K562 (cell line): Measurements from ENCODE around the gene ACSL6. TPM values are rescaled to one million over a fixed set of nuclear protein-coding genes. Genes with fewer than 3 reads are reported as not detected.

Experiments
- ATAC-seq: fragments of 200-7000 bp; cut with Tn5 transposase; 3 replicates; pipeline ENCODE4 v1.9.1; 2020; ENCODE audit warnings: moderate library complexity
- BruUV-seq: library from RNA; stranded (reverse); fragments of 400-500 nt; replicated peaks from 2 replicates; lab custom pipeline; 2021; lab: Mats Ljungman, UMichigan
- CTCF ChIA-PET: fragments of 300-600 bp; formaldehyde crosslinking; extraction: SDS; loops from one replicate; lab custom pipeline; 2021; ENCODE audit warnings: low intra/inter-chr PET ratio; lab: Yijun Ruan, JAX
- POLR2A ChIA-PET: fragments of 300-600, 350-650 bp; sonication (Branson Sonifier 250); formaldehyde crosslinking; extraction: SDS; loops from one replicate; lab custom pipeline; 2021; ENCODE audit warnings: antibody characterized with exemption, inconsistent platforms; lab: Yijun Ruan, JAX
- DNase-seq, 4 experiments: peaks; one replicate each; pipeline versions ENCODE4 v3.0.0 to v3.0.0-alpha.2; 2011 to 2018; ENCODE audit warnings: low spot score in 3 of 4, mixed read lengths in 3 of 4; ENCODE audit errors: extremely low read depth in 1 of 4
- FAIRE-seq: peaks from 2 replicates; lab custom pipeline; 2011; peaks lifted over from hg19 to GRCh38; lab: Jason Lieb, UNC
- H2AFZ ChIP-seq: 2 replicates; pipeline ENCODE4 v1.6.0; 2011; ENCODE audit warnings: low read depth, low read length, control low read depth, inconsistent platforms
- H3K27ac ChIP-seq: fragments of 200-600 bp; 3 replicates; pipeline ENCODE4 v1.8.0; 2011; ENCODE audit warnings: low read depth, mild to moderate bottlenecking, control low read depth, inconsistent platforms, low read length, moderate library complexity, mixed read lengths; ENCODE audit errors: extremely low read depth
- H3K27me3 ChIP-seq, 2 experiments: fragments of 300-600 bp in 1 of 2; 2 replicates in 1 of 2; 3 replicates in 1 of 2; pipeline versions ENCODE4 v1.6.0 to v1.8.0; 2011; ENCODE audit warnings: inconsistent platforms in 2 of 2, low read length in 2 of 2, mild to moderate bottlenecking in 1 of 2, mixed read lengths in 1 of 2, moderate library complexity in 1 of 2; ENCODE audit not compliant: control insufficient read depth in 2 of 2, insufficient read depth in 2 of 2
- H3K36me3 ChIP-seq: fragments of 300-600 bp; 3 replicates; pipeline ENCODE4 v1.8.0; 2011; ENCODE audit warnings: mild to moderate bottlenecking, low read length, inconsistent platforms; ENCODE audit not compliant: control insufficient read depth, insufficient read depth
- H3K4me1 ChIP-seq, 2 experiments: fragments of 200-600 bp in 1 of 2; replicated peaks in 1 of 2; 2 replicates in 1 of 2; 3 replicates in 1 of 2; pipeline versions ENCODE4 v1.5.1 to v1.8.0; 2011; ENCODE audit warnings: inconsistent platforms in 2 of 2, low read length in 2 of 2, mild to moderate bottlenecking in 1 of 2, mixed read lengths in 1 of 2, moderate library complexity in 1 of 2; ENCODE audit not compliant: control insufficient read depth in 2 of 2, insufficient read depth in 2 of 2
- H3K4me2 ChIP-seq: 2 replicates; pipeline ENCODE4 v1.6.1; 2011; ENCODE audit warnings: low read length, control low read depth, inconsistent platforms, mixed read lengths; ENCODE audit not compliant: insufficient read depth
- H3K4me3 ChIP-seq: fragments of 200-600 bp; sonication (generic), shearing (Covaris generic); 2 replicates; pipeline ENCODE4 v1.5.1; 2016; ENCODE audit warnings: control low read depth, inconsistent platforms
- H3K79me2 ChIP-seq: fragments of 200-600 bp; 3 replicates; pipeline ENCODE4 v1.8.0; 2011; ENCODE audit warnings: low read length, inconsistent platforms; ENCODE audit not compliant: control insufficient read depth, insufficient read depth
- H3K9ac ChIP-seq, 2 experiments: 2 replicates each; pipeline versions ENCODE4 v1.6.0 to v1.6.1; 2011; ENCODE audit warnings: low read depth in 2 of 2, low read length in 2 of 2, control low read depth in 1 of 2, inconsistent platforms in 1 of 2, mild to moderate bottlenecking in 1 of 2, mixed read lengths in 1 of 2; ENCODE audit not compliant: insufficient read depth in 1 of 2
- H3K9me1 ChIP-seq: one replicate; pipeline ENCODE4 v1.6.0; 2011; ENCODE audit warnings: inconsistent platforms, mild to moderate bottlenecking, low read length, moderate library complexity; ENCODE audit not compliant: control insufficient read depth, insufficient read depth
- H3K9me3 ChIP-seq: replicated peaks from 2 replicates; pipeline ENCODE4 v1.5.1; 2011; ENCODE audit warnings: low read depth, low read length, inconsistent platforms; ENCODE audit not compliant: control insufficient read depth, insufficient read depth
- H4K20me1 ChIP-seq: replicated peaks from 2 replicates; pipeline ENCODE4 v1.6.1; 2011; ENCODE audit warnings: low read length, inconsistent platforms, mixed read lengths; ENCODE audit not compliant: control insufficient read depth, insufficient read depth
- CBX8 ChIP-seq: fragments of 200-600 bp; sonication (generic); IDR thresholded peaks from 2 replicates; pipeline ENCODE4 v1.6.1; 2012; ENCODE audit warnings: borderline replicate concordance, mixed run types, low read depth, mild to moderate bottlenecking, moderate library complexity, mixed read lengths, low read length, control low read depth, inconsistent platforms; ENCODE audit not compliant: poor library complexity, severe bottlenecking; ENCODE audit errors: extremely low read depth
- HDAC6 ChIP-seq: IDR thresholded peaks from 2 replicates; pipeline ENCODE4 v1.6.1; 2012; ENCODE audit warnings: low read depth, mild to moderate bottlenecking, control low read depth, inconsistent platforms, low read length, moderate library complexity
- HNRNPUL1 ChIP-seq: fragments of 200-400 bp; formaldehyde crosslinking; IDR thresholded peaks from 2 replicates; pipeline ENCODE4 v1.6.1; 2017; ENCODE audit warnings: low read length
- MAFF ChIP-seq: IDR thresholded peaks from 2 replicates; pipeline ENCODE4 v1.6.1; 2012; ENCODE audit warnings: low read length, improper control_type of control experiment
- NFRKB ChIP-seq: fragments of 450-650 bp; IDR thresholded peaks from 2 replicates; pipeline ENCODE4 v1.6.1; 2016; ENCODE audit warnings: low read depth
- TOE1 ChIP-seq, 2 experiments: fragments of 450-650 bp in 1 of 2; sonication (generic) in 1 of 2; formaldehyde crosslinking in 1 of 2; IDR thresholded peaks; 2 replicates each; pipeline versions ENCODE4 v1.7.1 to v1.8.0; 2016 to 2022; ENCODE audit warnings: borderline replicate concordance in 2 of 2, mild to moderate bottlenecking in 2 of 2, antibody characterized with exemption in 1 of 2, inconsistent platforms in 1 of 2, low read depth in 1 of 2, missing genetic modification reagents in 1 of 2, moderate library complexity in 1 of 2
- ZKSCAN8 ChIP-seq: fragments of 200-800 bp; sonication (Bioruptor generic); IDR thresholded peaks from 2 replicates; pipeline ENCODE4 v1.6.1; 2016; ENCODE audit warnings: missing genetic modification characterization, missing compliant biosample characterization
- ZNF274 ChIP-seq: IDR thresholded peaks from 2 replicates; pipeline ENCODE4 v1.6.1; 2011; ENCODE audit warnings: low read depth, mild to moderate bottlenecking, low read length, moderate library complexity, borderline replicate concordance
- WGBS: fragments of 100-300 bp; shearing (Covaris generic); methylation state at CpG from one replicate; pipeline ENCODE4 v1.1.6; 2016; ENCODE audit warnings: low coverage, mixed read lengths; ENCODE audit not compliant: insufficient coverage; ENCODE audit errors: missing lambda C conversion rate; 5-methylcytosine and 5-hydroxymethylcytosine counted together
- in situ Hi-C: fragments of 300-500 bp; cut with MboI; formaldehyde crosslinking; loops from 4 replicates; pipeline ENCODE4 v1.15.0; 2018; ENCODE audit warnings: inconsistent platforms, mixed read lengths
- intact Hi-C: fragments of 100-400 bp; cut with micrococcal nuclease; formaldehyde crosslinking; loops from 2 replicates; pipeline ENCODE4 v1.14.2; 2022
- polyA plus RNA-seq, 8 experiments: library from polyadenylated mRNA; depleted of rRNA in 4 of 8; stranded (reverse) in 5 of 8; unstranded in 3 of 8; fragments of >200 nt; fragmentation: Nextera tagmentation in 2 of 8; fragmentation: Illumina TruSeq in 1 of 8; extraction: Ambion mirVana in 2 of 8; extraction: Trizol in 1 of 8; gene quantifications; 2 replicates each; pipeline versions ENCODE4 v1.2.1 to v1.2.3, GENCODE V29; 2011 to 2014; ENCODE audit warnings: inconsistent platforms in 1 of 8, missing spikeins in 1 of 8
- total RNA-seq, 7 experiments: library from RNA; depleted of rRNA in 6 of 7; stranded (reverse); fragments of >200 nt in 6 of 7; fragmentation: Illumina TruSeq in 2 of 7; extraction: Trizol in 2 of 7; gene quantifications; 2 replicates each; pipeline versions ENCODE4 v1.2.1 to v1.2.3, GENCODE V29; 2011 to 2021; ENCODE audit warnings: low replicate concordance in 1 of 7

ACSL6 gene
- total and polyA plus RNA-seq, 9 of the 15 experiments (the other 6 are each of a cell fraction or from before 2014, with no cell fraction given), result 0.50 to 1.5 (median 0.69) TPM

GRCh38 chr5:132058646-132059042 lies 47.2 kb upstream of the ACSL6 start:
- Histone ChIP-seq H3K79me2 (no peaks in the 10 kb centered on the region), H3K9me1 (no peaks in the 10 kb centered on the region), H3K27ac (no peak overlapping the region), H4K20me1 (no peaks in the 10 kb centered on the region), H3K27me3 (peaks cover 3 to 9% of the 10 kb centered on the region in 2 experiments; a peak in 3 of 5 replicates), H2AFZ (no peak overlapping the region), H3K4me2 (no peak overlapping the region), H3K4me3 (no peak overlapping the region), H3K36me3 (no peaks in the 10 kb centered on the region), H3K9me3 (no peaks in the 10 kb centered on the region), H3K9ac (no peak overlapping the region), H3K4me1 (peaks cover 5 to 17% of the 10 kb centered on the region in 2 experiments; a peak in 4 of 5 replicates)
- ATAC-seq, result no peak
- intact Hi-C loops, result no loop called here
- POLR2A ChIA-PET, result interaction anchor here (0.6 to 1.0 kb wide), 2 partner anchors 13 to 444 kb away, joined by 3 read pairs; no protein-coding TSS in a partner anchor
- CTCF ChIA-PET, result no interaction called here
- WGBS, result 23% methylated on average over 7 of the region's 7 CpGs
- in situ Hi-C loops, result loop anchor here (25.0 kb wide), 1 partner anchor 329 kb away; no protein-coding TSS in a partner anchor
- FAIRE-seq, result no peak
- BruUV-seq, result no TSS peak
- DNase-seq, result no peak
- TF ChIP-seq HDAC6 (no peak), NFRKB (no peak), MAFF (no peak), HNRNPUL1 (no peak), TOE1 (IDR thresholded peaks at IDR 0.05; ENCODE audit: borderline replicate concordance) (no peak), TOE1 (CRISPR knock-in tag; IDR thresholded peaks at IDR 0.05; ENCODE audit: borderline replicate concordance, low read depth) (no peak), ZNF274 (no peak), ZKSCAN8 (CRISPR knock-in tag) (no peak), CBX8 (no peak)
